ENCODE measurements around the gene AICDA.

DNA sequence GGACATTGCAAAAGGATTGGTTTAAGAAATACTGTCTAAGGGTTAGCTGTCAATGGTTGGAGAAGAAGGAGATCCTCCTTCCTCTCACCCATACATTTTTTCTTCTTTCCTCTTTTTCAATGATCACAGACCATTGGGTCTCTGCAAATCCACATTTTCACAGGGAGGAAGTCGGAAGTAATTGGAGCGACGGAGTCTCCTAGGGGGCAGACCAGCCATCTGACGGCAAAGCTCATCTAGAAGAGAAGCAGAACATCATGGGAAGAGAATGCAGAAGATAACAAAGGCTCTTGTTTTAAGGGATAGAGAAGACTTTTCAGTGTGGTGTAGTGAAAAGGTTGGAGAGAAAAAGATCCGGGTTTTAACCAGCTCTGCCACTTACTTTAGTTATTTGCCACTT, 35.3 kb upstream of the AICDA start:
- TF ChIP-seq, protein P1, sequence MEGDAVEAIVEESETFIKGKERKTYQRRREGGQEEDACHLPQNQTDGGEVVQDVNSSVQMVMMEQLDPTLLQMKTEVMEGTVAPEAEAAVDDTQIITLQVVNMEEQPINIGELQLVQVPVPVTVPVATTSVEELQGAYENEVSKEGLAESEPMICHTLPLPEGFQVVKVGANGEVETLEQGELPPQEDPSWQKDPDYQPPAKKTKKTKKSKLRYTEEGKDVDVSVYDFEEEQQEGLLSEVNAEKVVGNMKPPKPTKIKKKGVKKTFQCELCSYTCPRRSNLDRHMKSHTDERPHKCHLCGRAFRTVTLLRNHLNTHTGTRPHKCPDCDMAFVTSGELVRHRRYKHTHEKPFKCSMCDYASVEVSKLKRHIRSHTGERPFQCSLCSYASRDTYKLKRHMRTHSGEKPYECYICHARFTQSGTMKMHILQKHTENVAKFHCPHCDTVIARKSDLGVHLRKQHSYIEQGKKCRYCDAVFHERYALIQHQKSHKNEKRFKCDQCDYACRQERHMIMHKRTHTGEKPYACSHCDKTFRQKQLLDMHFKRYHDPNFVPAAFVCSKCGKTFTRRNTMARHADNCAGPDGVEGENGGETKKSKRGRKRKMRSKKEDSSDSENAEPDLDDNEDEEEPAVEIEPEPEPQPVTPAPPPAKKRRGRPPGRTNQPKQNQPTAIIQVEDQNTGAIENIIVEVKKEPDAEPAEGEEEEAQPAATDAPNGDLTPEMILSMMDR (IDR thresholded peaks at IDR 0.05) = no peak
- TF ChIP-seq POLR2A (IDR thresholded peaks at IDR 0.05) = no peak
